ENCODE results near the gene TMTC2. TPM values are rescaled to one million over a fixed set of nuclear protein-coding genes. Genes with fewer than 3 reads are reported as not detected.

Gene TMTC2
- total and polyA plus RNA-seq, 10 of the 15 experiments (the other 5 are each of a cell fraction or from before 2014, with no cell fraction given) = 0.14 to 9.7 (median 1.2) TPM

GRCh38 chr12:82810568-82810967, 123.9 kb downstream of the TMTC2 start (continued):
- no peak for TF ChIP-seq BCLAF1 (IDR thresholded peaks at IDR 0.05)
- no peak for TF ChIP-seq ZNF207 (IDR thresholded peaks at IDR 0.05; ENCODE audit: borderline replicate concordance)
- no peak for TF ChIP-seq ZNF274 (IDR thresholded peaks at IDR 0.05; ENCODE audit: insufficient read depth, insufficient read length)

GRCh38 chr12:82817368-82817767, 130.7 kb downstream of the TMTC2 start:
- Histone ChIP-seq H3K27me3 (replicated peaks in 1 of 2; ENCODE audit: control insufficient read depth in 2 of 2, insufficient read depth in 2 of 2, low read length in 1 of 2) (no peaks in the 10 kb centered on the region), H3K9me3 (replicated peaks; ENCODE audit: control insufficient read depth, insufficient read depth, low read length) (no peaks in the 10 kb centered on the region), H3K27ac (ENCODE audit: control insufficient read depth, insufficient read depth) (no peak overlapping the region), H3K4me1 (ENCODE audit: control insufficient read depth, insufficient read depth, low read length) (no peaks in the 10 kb centered on the region), H3K4me3 (no peak overlapping the region), H3K36me3 (ENCODE audit: control insufficient read depth in 2 of 2, insufficient read depth in 2 of 2, low read length in 1 of 2) (no peaks in the 10 kb centered on the region), H2AFZ (ENCODE audit: control insufficient read depth, low read depth, low read length) (no peak overlapping the region), H3K79me2 (ENCODE audit: control insufficient read depth, insufficient read depth, low read length) (no peaks in the 10 kb centered on the region), H3K4me2 (ENCODE audit: control insufficient read depth, insufficient read depth) (no peak overlapping the region), H3K9ac (ENCODE audit: control insufficient read depth, insufficient read depth, low read length) (no peak overlapping the region), H4K20me1 (ENCODE audit: control insufficient read depth, insufficient read depth) (no peaks in the 10 kb centered on the region)
- SMC1A ChIA-PET (ENCODE audit: uncharacterized antibody, unreplicated experiment) = no interaction called here
- intact Hi-C loops (cut with micrococcal nuclease; ENCODE audit: unreplicated experiment) = no loop called here
- BruUV-seq (replicated peaks) = no TSS peak
- POLR2A ChIA-PET = interaction anchor here (0.7 kb wide), 1 partner anchor 26 kb away, joined by 3 read pairs; no protein-coding TSS in a partner anchor
- RAD21 ChIA-PET (ENCODE audit: unreplicated experiment) = no interaction called here
- no peak for FAIRE-seq
- CTCF ChIA-PET = interaction anchor here (1.5 kb wide), 1 partner anchor 9 kb away, joined by 4 read pairs; no protein-coding TSS in a partner anchor
- TF ChIP-seq ZZZ3 (IDR thresholded peaks at IDR 0.05; ENCODE audit: control insufficient read depth, insufficient read length, low read depth) (no peak), CBFB (IDR thresholded peaks at IDR 0.05; ENCODE audit: low read depth) (no peak), SRF (IDR thresholded peaks at IDR 0.05; ENCODE audit: low read depth in 2 of 2, low read length in 2 of 2) (no peak), WRNIP1 (IDR thresholded peaks at IDR 0.05; ENCODE audit: borderline replicate concordance, low read depth, low read length) (no peak), JUNB (IDR thresholded peaks at IDR 0.05) (no peak), SIX5 (IDR thresholded peaks at IDR 0.05; ENCODE audit: low read depth, low read length, severe bottlenecking) (no peak)
- no peak for DNase-seq (ENCODE audit: low read depth, low spot score)
- no peak for ATAC-seq
- in situ Hi-C loops (cut with MboI) = no loop called here

All from GM12878 (cell line).